Body of pancreas (tissue), 4 donors: ENCODE results near the gene SYNPR.

Experiments
- CTCF ChIP-seq, 7 experiments: fragments of 450-650 bp in 4 of 7; fragments of 200-600 bp in 3 of 7; sonication (generic) in 3 of 7; IDR thresholded peaks; one replicate each; pipeline ENCODE4 v1.5.1; 2016 to 2019; ENCODE audit warnings: antibody characterized with exemption in 7 of 7
- POLR2A ChIP-seq, 3 donors: fragments of 450-650 bp; IDR thresholded peaks; one replicate each; pipeline ENCODE4 v1.6.1; 2016; ENCODE audit warnings: antibody characterized with exemption in 3 of 3, mild to moderate bottlenecking in 2 of 3

- no peak for TF ChIP-seq CTCF (IDR thresholded peaks at IDR 0.05)
- TF ChIP-seq POLR2A (IDR thresholded peaks at IDR 0.05), result no peak
These were observed 329.6 kb downstream of the SYNPR start for GRCh38 chr3:63607716-63608115.
